GM21367 (cell line): ENCODE results near the gene STARD6.
"Not testable (repeated sequence)": the region's sequence is repeated elsewhere in the genome, so short reads cannot be mapped to it uniquely, and the experiment has no call there.

ENCODE experiments used
- ATAC-seq: cut with Tn5 transposase; IDR thresholded peaks from one replicate; pipeline ENCODE4 v1.9.1; 2021; ENCODE audit not compliant: unreplicated experiment

The STARD6 gene

DNA sequence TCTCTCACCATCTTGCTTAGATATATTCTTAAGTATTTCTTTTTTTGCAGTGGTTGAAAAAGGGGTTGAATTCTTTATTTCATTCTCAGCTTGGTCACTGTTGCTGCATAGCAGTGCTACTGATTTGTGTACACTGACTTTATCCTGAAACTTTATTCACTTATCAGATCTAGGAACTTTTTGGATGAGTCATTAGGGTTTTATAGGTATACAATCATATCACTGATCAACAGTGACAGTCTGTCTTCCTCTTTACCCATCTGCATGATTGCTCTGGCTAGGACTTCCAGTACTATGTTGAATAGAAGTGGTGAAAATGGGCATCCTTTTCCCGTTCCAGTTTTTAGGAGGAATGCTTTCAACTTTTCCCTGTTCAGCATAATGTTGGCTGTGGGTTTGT, 6.5 kb downstream of the STARD6 start:
- no peak for ATAC-seq

DNA sequence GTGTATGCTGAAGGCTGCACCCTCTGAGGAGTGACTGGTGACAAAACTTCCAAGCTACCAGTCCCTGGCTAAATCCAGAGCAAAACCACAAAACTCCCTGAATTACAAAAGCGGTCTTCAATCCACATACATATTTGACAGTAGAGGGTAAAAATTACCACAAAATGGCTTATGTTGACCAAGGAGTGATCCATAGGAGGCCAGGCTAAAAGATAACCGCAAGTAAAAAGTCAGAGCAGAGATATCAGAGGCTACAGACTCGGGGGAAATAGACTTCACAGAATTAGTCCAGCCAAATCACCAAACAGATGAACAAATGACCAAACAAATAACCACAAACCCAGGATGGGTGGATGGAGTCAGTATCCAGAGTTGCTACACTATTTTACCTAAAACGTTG, 19.4 kb downstream of the STARD6 start:
- no peak for ATAC-seq

DNA sequence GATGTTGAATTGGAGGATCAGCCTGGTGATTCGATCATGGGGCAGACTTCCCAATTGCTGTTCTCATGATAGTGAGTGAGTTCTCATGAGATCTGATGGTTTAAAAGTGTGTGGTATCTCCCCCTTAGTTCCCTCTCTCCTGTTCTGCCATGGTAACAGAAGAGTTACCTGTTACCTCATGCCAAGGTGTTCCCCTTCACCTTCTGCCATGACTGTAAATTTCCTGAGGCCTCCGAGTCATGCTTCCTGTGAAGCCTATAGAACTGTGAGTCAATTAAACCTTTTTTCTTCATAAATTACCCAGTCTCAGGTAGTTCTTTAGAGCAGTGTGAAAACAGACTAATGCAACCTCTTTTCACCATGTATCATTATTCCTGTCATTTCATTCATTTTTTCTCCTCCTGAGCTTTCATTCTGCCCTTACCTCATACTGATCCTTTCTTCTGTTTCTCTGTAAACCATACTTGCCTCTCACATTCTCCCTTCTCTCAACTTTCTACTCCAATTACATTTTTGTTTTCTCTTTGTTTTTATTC, 22.0 kb downstream of the STARD6 start:
- no peak for ATAC-seq

DNA sequence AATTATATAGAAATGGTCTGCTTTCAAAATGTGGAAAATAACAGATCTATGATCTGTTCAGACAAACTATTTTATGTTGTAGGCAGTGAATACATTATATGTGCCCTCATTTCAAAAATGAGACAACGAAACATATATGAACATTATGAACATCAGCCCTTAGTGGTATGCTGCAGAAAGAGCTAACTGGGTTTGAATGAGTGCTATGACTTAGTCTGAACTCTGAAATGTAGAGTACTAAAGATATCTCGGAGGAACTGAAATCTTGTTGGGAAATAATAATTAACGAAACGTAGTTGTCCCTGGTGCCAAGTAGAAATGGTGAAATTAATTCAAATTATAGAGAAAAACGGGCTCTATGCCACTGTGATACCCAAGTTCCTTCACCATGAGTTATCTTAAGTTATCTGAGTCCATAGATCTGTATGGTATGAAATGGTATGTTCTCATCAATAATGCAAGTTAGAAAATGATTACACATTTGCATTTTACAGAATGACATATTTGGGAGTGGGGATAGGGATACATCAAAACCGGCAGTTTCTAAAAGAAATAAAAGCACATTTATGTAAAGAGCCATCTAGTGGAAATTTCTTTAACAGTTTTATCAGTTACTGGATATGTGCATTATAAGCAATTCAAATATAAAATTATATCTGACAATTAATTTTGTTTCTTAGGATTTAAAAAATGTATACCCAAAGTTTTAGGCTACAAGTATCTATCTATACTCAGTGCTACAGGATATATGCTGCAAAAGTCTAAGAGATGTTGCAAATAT, 26.7 kb downstream of the STARD6 start:
- ATAC-seq: no peak

DNA sequence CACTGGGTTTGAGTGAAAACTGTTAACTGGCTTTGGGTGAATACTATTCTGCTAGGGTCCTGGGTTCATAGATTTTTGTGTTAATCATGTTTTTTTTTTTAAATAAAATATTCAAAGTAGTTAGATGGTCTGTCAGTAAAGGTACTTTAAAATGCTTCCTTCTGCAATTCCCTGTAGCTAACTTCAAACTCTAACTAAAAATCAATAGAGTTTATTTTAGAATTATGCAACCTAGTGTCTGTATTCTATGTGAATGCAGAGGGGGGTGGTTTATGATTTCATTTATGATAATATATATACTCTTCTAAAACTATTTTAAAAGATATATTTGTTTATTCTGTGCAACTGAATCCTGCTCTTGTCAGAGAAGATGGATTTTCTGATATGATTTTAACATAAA, 27.9 kb downstream of the STARD6 start:
- no peak for ATAC-seq

DNA sequence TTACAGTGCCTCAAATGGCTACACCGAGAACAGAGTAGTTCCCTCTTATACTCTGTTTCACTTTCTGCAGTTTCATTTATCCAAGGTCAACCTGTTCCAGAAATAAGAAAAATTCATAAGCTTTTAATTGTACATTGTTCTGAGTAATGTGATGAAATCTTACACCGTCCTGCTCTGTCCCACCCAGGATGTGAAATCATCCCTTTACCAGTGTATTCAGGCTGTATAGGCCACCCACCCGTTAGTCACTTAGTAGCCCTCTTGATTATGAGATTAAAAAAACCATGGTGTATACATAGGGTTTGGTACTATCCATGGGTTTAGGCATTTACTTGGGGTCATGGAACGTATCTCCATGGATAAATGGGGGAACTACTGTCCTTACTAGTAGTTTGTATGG, 29.8 kb downstream of the STARD6 start:
- ATAC-seq: no peak

DNA sequence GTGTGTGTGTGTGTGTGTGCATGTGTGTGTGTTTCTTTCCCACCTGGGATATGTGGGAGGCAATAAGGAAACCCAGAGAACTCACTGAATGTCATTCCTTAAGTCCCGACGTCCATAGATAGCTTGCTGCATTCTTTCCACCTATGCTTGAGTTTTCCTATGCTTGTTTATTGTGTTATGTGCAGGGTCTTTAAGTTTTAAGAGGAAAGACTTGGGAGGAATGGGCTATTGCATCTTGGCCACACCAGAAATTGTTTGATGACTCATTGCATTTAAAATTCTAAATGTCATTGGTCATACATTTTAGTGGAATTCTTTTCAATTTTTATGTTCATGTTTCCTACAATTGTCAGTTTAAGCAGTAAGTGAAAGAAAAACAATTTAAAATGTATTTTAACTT, 33.7 kb downstream of the STARD6 start:
- ATAC-seq: no peak

DNA sequence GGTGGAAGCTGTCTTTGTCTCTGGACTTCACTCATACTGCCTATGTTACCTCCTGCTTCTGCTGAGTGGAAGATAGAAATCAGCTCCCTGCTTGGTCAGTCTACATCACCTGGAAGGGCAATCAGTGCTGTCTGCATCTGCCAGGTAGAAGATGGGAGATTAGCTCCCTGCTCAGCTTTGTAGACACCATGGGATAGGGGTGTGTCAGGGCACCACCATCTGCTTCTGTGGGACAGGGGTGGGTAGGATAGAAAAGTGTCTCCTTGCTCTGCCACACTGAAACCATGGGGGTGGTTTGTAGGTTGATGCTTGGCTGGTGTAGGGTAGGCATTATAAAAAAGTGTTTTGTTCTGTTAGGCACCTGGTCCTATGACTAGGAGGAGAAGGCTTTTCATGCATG, 34.1 kb downstream of the STARD6 start:
- no peak for ATAC-seq

DNA sequence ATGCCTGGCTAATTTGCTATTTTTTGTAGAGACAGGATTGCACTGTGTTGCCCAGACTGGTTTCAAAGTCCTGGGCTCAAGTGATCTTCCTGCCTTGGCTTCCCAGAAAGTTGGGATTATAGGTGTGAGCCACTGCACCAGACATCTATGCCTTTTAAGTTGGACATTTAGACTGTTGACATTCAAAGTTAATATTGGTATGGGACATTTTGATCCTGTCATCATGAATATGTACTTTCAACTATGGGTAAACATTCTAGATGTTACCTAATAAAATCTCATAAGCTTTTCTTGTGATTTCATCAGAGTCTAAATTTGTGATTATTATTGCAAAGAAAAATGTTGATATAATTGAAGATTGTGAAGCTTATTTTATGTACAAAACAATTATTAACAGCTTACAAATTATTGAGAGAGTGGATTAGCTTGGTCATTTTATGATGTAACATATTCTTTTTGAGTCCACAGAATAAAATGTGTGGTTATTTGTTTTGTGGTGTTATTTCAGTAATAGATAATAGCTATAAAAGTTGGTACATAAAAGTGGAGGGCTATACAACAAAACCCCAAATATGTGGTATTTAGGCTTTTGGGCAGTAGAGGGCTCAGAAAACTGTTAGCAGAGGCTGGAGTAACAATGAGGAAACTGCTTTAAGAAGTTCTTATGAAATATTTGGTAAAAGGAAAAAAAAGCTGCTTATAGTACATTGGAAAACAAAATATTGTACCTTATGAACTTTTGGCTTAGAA, 41.4 kb downstream of the STARD6 start:
- no peak for ATAC-seq

DNA sequence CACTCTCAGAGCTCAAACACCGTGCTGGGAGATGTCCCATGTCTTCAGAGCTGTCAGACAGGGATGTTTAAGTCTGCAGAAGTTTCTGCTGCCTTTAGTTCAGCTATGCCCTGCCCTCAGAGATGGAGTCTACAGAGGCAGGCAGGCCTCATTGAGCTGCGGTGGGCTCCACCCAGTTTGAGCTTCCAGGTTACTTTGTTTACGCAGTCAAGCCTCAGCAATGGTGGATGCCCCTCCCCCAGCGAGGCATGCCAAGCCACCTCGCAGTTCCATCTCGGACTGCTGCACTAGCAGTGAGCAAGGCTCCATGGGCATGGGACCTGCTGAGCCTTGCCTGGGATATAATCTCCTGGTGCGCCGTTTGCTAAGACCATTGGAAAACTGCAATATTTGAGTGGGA, 48.1 kb downstream of the STARD6 start:
- not testable (repeated sequence) for ATAC-seq

DNA sequence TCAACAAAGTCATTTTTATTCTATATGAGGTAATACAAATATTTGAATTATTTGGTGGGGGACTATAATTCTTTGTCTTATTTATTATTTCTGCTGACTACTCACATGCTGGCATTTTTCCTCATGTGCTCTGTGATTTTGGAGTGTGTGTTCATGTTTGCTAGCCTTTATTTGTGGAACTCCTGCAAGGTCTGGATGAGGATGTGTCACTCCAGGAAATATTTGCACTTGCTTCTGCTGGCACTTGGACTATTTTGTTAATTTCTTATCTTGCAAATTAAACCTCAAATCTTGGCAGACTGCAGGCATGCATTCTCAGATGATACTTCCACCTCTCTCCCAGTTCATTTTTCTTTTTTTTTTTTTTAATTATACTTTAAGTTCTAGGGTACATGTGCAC, 54.2 kb downstream of the STARD6 start:
- ATAC-seq: no peak

DNA sequence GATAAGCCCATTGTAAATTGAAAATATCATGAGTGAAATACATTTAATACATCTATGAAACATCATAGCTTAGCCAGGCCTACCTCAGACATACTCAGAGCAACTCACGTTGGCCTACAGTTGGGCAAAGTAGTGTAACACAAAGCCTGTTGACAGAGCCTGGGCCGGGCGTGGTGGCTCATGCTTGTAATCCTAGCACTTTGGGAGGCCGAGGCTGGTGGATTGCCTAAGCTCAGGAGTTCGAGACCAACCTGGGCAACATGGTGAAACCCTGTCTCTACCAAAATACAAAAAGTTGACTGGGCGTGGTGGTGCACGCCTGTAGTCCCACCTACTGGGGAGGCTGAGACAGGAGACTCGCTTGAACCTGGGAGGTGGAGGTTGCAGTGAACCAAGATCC, 58.7 kb downstream of the STARD6 start:
- not testable (repeated sequence) for ATAC-seq

DNA sequence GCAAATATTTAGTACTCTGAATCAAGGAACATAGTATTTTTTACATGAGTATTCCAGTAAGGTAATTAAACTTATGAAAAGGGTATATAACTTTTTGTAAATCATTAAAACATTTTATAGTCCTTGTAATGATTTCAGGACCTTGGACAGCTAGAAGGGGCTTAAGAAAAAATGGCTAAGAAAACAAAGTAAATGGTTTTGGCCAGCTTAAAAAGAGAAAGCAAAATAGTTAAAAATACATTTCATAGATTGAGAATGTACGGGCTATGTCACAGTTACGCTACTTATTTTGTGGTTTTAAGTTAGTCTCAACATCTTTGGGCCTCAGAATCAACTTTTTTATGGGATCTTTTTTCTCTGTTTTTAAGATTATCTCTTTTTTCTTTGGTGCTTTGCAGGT, 61.6 kb downstream of the STARD6 start:
- ATAC-seq: no peak

DNA sequence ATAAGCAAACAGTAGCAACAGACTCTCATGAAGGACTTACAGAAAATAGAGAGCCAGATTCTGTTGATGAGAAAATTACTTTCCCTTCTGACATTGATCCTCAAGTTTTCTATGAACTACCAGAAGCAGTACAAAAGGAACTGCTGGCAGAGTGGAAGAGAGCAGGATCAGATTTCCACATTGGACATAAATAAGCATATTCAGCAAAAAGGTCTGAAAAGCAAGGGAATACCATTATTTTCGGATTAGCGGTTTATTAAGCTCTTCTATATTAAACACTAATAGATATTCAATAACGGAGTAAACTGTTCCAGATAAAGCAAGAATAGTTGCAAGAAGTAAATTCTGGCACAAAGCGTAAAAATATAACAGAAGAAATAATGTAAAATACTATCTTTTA, 63.4 kb downstream of the STARD6 start:
- ATAC-seq: no peak

DNA sequence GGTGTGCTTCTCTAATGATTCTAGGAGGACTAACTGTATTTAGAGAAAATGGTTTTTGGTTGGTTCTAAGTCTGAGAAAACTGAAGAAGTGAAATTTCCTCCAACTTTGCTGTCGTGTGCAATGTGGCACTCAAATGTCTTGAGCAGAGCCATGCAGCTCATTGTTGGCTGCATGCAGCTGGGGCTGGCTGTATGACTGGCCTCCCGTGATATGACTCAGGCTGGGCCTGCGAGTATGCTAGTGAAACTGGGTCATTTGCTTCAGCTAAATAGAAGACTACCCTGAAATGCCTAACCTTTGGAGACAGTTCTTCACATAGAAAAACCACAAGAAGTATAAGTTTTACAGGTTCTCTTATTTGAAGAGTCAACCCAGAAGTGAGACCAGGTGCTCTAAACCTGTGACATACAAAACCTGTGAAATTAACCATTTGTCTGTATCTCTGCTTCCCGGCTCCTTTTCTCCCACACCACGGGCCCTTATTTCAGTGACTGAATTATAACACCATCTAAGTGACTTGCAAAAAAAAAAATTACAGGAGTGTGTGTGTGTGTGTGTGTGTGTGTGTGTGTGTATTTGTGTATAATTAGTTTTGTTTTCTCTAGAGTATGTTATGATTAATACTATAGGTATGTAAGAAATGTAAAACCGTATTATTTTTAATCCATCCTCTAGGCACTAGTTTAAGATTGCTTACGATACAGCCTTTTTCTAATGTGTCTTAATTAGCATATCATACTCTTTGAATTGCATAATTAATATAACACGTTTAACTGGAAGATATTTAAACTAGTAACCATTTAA, 72.5 kb downstream of the STARD6 start:
- ATAC-seq: peak; percentile 99

DNA sequence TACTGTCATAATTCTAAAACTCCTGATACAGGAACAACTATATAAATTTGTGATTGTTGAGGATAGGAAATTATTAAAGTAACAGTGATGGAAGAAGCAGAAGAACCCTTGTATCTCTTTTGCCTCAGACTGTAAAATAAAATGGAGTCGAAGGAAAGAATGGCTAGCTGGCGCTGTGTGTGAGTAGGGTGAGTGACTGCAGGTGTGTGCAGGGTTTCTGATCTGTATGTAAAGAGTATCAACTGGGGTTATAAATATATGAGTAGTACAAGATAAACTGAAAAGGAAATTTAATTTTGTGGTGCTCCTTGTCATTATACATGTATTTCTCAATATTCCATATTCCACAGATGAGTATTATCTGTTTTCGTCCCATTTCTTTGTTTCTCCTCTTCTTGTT, 73.1 kb downstream of the STARD6 start:
- ATAC-seq: peak; percentile 28

DNA sequence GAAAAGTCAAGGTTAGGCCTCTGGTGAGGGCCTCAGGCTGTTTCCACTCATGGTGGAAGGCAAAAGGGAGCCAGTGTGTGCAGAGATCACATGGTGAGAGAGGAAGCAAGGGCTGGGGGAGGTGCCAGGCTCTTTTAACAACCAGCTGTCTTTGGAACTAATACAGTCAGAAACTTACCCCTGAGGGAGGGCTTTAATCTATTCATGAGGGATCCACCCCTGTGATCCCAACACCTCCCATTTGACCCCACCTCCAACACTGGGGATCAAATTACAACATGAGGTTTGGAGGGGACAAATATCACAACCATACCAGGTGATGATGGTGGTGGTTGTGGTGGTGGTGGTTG, 77.5 kb downstream of the STARD6 start:
- ATAC-seq: no peak

DNA sequence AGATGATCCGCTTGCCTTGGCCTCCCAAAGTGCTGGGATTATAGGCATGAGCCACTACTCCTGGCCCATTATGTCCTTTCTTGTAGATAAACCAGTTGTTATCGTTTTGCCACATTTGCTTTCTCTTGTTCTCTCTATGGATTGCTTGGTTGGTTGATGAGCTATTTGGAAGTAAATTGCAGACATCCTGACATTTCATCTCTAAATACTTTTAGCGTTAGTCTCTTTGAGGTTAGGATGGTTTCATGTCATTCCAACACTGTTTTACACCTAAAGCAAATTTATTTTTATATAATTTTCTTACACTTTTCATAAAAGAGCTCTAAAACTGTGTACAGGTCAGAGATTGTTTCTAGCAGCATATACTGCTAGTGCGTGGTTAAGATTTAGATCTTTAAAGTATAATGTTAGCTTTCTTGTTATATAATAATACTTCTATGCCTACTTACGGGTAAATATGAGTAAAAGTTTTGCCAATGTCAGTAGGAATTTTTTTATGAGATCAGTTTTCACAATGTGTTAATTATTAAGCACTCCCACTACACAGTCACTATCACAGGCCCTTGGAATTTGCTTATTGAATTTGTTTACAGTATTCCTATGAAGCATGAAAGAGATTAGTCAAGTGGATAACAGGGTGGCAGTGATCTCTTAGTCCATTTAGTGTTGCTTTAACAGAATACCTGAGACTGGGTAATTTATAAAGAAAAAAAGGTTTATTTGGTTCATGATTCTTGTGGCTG, 78.0 kb downstream of the STARD6 start:
- ATAC-seq: no peak

DNA sequence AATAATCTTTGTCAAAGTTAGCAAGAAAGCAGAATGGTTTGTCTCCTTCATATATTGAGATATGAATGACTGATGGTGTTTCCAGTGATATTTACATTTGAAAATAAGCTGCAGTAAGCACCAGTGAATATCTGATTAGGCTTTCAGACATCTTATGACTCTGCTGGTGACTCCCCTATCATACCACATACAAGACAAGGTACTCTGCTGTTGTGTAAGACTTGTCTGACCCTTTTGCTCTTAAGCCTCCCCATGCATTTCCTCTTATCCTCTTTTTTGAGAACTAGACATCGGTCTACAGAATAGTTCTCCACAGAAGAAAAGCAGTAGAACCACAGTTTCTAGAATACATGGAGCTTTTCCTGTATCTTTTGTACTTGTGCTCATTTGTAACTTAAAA, 79.0 kb downstream of the STARD6 start:
- no peak for ATAC-seq

DNA sequence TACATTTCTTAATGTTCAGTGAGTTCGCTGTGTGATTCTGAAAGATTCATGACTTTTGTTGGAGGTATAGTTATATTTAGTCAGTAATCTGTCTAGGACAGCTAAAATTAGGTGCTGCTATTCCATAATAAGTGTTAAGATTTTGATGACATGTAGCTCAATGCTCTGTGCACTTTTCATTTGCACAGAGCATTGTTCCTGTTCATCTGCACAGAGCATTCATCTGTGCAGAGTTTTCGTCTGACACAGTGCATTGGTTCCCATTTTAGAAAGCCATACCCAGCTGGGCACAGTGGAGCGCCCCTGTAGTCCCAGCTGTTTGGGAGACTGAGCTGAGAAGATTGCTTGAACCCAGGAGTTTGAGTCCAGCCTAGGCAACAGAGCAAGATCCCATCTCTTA, 79.8 kb downstream of the STARD6 start:
- no peak for ATAC-seq
